ENCODE measurements around the gene VPS36.
A peak's percentile ranks its signal among the peaks of the same experiment; 100 is the strongest.
"Not testable (repeated sequence)": the region's sequence is repeated elsewhere in the genome, so short reads cannot be mapped to it uniquely, and the experiment has no call there.

VPS36 gene

GRCh38 chr13:52468487-52468886, 18.1 kb upstream of the VPS36 start:
- H3K79me2 ChIP-seq (ENCODE audit: low read length) = peaks cover 49% of the 10 kb centered on the region
- H2AFZ ChIP-seq (ENCODE audit: low read length); H3K36me3 ChIP-seq (replicated peaks; ENCODE audit: insufficient read depth, low read length): not testable (repeated sequence)

GRCh38 chr13:52463526-52463925, 13.1 kb upstream of the VPS36 start:
- Histone ChIP-seq H3K4me2 (ENCODE audit: low read depth, low read length) (no peak overlapping the region), H3F3A (ENCODE audit: insufficient read depth, low read length) (no peaks in the 10 kb centered on the region), H2AFZ (ENCODE audit: low read length) (no peak overlapping the region), H4K20me1 (ENCODE audit: insufficient read depth, low read length) (no peaks in the 10 kb centered on the region; the same call in 1 of the 2 replicates), H3K36me3 (replicated peaks; ENCODE audit: insufficient read depth, low read length) (no peaks in the 10 kb centered on the region; the same call in 1 of the 2 replicates), H3K27ac (ENCODE audit: low read length) (no peak overlapping the region), H3K9me2 (replicated peaks; ENCODE audit: insufficient read depth, low read length) (no peaks in the 10 kb centered on the region), H3K9me3 (replicated peaks; ENCODE audit: insufficient read depth, low read length) (no peaks in the 10 kb centered on the region), H3K27me3 (replicated peaks; ENCODE audit: insufficient read depth, low read length) (no peaks in the 10 kb centered on the region), H3K4me3 (ENCODE audit: low read length) (no peak overlapping the region), H3K4me1 (ENCODE audit: low read length) (peaks cover 11% of the 10 kb centered on the region; the same call in 1 of the 2 replicates), H3K79me2 (ENCODE audit: low read length) (peaks cover 86% of the 10 kb centered on the region), H3K9ac (ENCODE audit: low read length) (no peak overlapping the region)
- DNase-seq = no peak
- TF ChIP-seq EZH2 (optimal IDR thresholded peaks at IDR 0.05; ENCODE audit: low read depth, low read length) = no peak
- TF ChIP-seq CTCF (IDR thresholded peaks at IDR 0.05; ENCODE audit: low read length) = no peak
- TF ChIP-seq EZH2phosphoT487 (IDR thresholded peaks at IDR 0.05; ENCODE audit: low read length) = no peak

More at GRCh38 chr13:52468487-52468886, 18.1 kb upstream of the VPS36 start:
- H3K9me3 ChIP-seq (replicated peaks; ENCODE audit: insufficient read depth, low read length); H3K27me3 ChIP-seq (replicated peaks; ENCODE audit: insufficient read depth, low read length); H3F3A ChIP-seq (ENCODE audit: insufficient read depth, low read length); H4K20me1 ChIP-seq (ENCODE audit: insufficient read depth, low read length); H3K27ac ChIP-seq (ENCODE audit: low read length); H3K9ac ChIP-seq (ENCODE audit: low read length); H3K4me3 ChIP-seq (ENCODE audit: low read length); H3K4me2 ChIP-seq (ENCODE audit: low read depth, low read length); H3K4me1 ChIP-seq (ENCODE audit: low read length); H3K9me2 ChIP-seq (replicated peaks; ENCODE audit: insufficient read depth, low read length); DNase-seq: not testable (repeated sequence)

- Histone ChIP-seq H3K27ac (ENCODE audit: low read length) (no peak overlapping the region), H2AFZ (ENCODE audit: low read length) (no peak overlapping the region), H3K9ac (ENCODE audit: low read length) (no peak overlapping the region), H3K79me2 (ENCODE audit: low read length) (peaks cover 93% of the 10 kb centered on the region), H3K4me2 (ENCODE audit: low read depth, low read length) (peak overlapping the region; percentile 13; the same call in 1 of the 2 replicates), H3K27me3 (replicated peaks; ENCODE audit: insufficient read depth, low read length) (no peaks in the 10 kb centered on the region), H3F3A (ENCODE audit: insufficient read depth, low read length) (no peaks in the 10 kb centered on the region), H3K4me1 (ENCODE audit: low read length) (peaks cover 11% of the 10 kb centered on the region; the same call in 1 of the 2 replicates), H3K9me2 (replicated peaks; ENCODE audit: insufficient read depth, low read length) (no peaks in the 10 kb centered on the region), H3K36me3 (replicated peaks; ENCODE audit: insufficient read depth, low read length) (no peaks in the 10 kb centered on the region; the same call in 1 of the 2 replicates), H4K20me1 (ENCODE audit: insufficient read depth, low read length) (no peaks in the 10 kb centered on the region; the same call in 1 of the 2 replicates), H3K9me3 (replicated peaks; ENCODE audit: insufficient read depth, low read length) (no peaks in the 10 kb centered on the region), H3K4me3 (ENCODE audit: low read length) (no peak overlapping the region)
- no peak for DNase-seq
- TF ChIP-seq EZH2 (optimal IDR thresholded peaks at IDR 0.05; ENCODE audit: low read depth, low read length) = no peak
- no peak for TF ChIP-seq EZH2phosphoT487 (IDR thresholded peaks at IDR 0.05; ENCODE audit: low read length)
- TF ChIP-seq CTCF (IDR thresholded peaks at IDR 0.05; ENCODE audit: low read length) = no peak
Observed at GRCh38 chr13:52461265-52461664, 10.8 kb upstream of the VPS36 start.

GRCh38 chr13:52459668-52460067, 9.2 kb upstream of the VPS36 start:
- Histone ChIP-seq H3K36me3 (replicated peaks; ENCODE audit: insufficient read depth, low read length) (no peaks in the 10 kb centered on the region; the same call in 1 of the 2 replicates), H4K20me1 (ENCODE audit: insufficient read depth, low read length) (no peaks in the 10 kb centered on the region; the same call in 1 of the 2 replicates), H3K4me2 (ENCODE audit: low read depth, low read length) (no peak overlapping the region), H2AFZ (ENCODE audit: low read length) (no peak overlapping the region), H3K9me2 (replicated peaks; ENCODE audit: insufficient read depth, low read length) (no peaks in the 10 kb centered on the region), H3K27ac (ENCODE audit: low read length) (no peak overlapping the region), H3K4me3 (ENCODE audit: low read length) (no peak overlapping the region), H3F3A (ENCODE audit: insufficient read depth, low read length) (peaks cover 7% of the 10 kb centered on the region), H3K27me3 (replicated peaks; ENCODE audit: insufficient read depth, low read length) (no peaks in the 10 kb centered on the region), H3K9ac (ENCODE audit: low read length) (no peak overlapping the region), H3K79me2 (ENCODE audit: low read length) (peaks cover 90% of the 10 kb centered on the region), H3K9me3 (replicated peaks; ENCODE audit: insufficient read depth, low read length) (no peaks in the 10 kb centered on the region), H3K4me1 (ENCODE audit: low read length) (peaks cover 11% of the 10 kb centered on the region; the same call in 1 of the 2 replicates)
- TF ChIP-seq CTCF (IDR thresholded peaks at IDR 0.05; ENCODE audit: low read length) (no peak), EZH2 (optimal IDR thresholded peaks at IDR 0.05; ENCODE audit: low read depth, low read length) (no peak), EZH2phosphoT487 (IDR thresholded peaks at IDR 0.05; ENCODE audit: low read length) (no peak)
- DNase-seq = no peak

Measured in MM.1S (cell line).